A549 (cell line): ENCODE measurements around the gene GSK3B.
"Not testable (repeated sequence)": the region's sequence is repeated elsewhere in the genome, so short reads cannot be mapped to it uniquely, and the experiment has no call there.

Experiments used
- BHLHE40 ChIP-seq: IDR thresholded peaks from 2 replicates; pipeline ENCODE4 v1.6.1; 2012; ENCODE audit warnings: low read depth, low read length, inconsistent platforms
- CTCF ChIP-seq: fragments of >200 bp; sonication (Bioruptor Twin); formaldehyde crosslinking; IDR thresholded peaks from 3 replicates; pipeline ENCODE4 v1.5.1; 2016
- KDM1A ChIP-seq: fragments of 200-600 bp; sonication (generic); IDR thresholded peaks from 2 replicates; pipeline ENCODE4 v1.6.1; 2016; ENCODE audit warnings: low read depth, mild to moderate bottlenecking
- NFE2L2 ChIP-seq: fragments of 150-350 bp; conservative IDR thresholded peaks from 2 replicates; pipeline ENCODE4 v1.6.1; 2014; ENCODE audit warnings: low read length
- PHF8 ChIP-seq: fragments of 200-600 bp; sonication (generic); IDR thresholded peaks from 2 replicates; pipeline ENCODE4 v1.6.1; 2016; ENCODE audit warnings: low read depth, mild to moderate bottlenecking, antibody characterized with exemption, moderate library complexity, borderline replicate concordance
- POLR2A ChIP-seq: IDR thresholded peaks from 2 replicates; pipeline ENCODE4 v1.6.1; 2012; ENCODE audit warnings: mild to moderate bottlenecking, low read length
- SMC3 ChIP-seq: fragments of >200 bp; sonication (Bioruptor Twin); formaldehyde crosslinking; IDR thresholded peaks from 3 replicates; pipeline ENCODE4 v1.6.1; 2018; ENCODE audit warnings: inconsistent platforms
- SREBF2 ChIP-seq: fragments of 450-650 bp; IDR thresholded peaks from 2 replicates; pipeline ENCODE4 v1.6.1; 2014; ENCODE audit warnings: mild to moderate bottlenecking, moderate library complexity

GRCh38 chr3:120004008-120004498, 90.2 kb downstream of the GSK3B start:
- TF ChIP-seq POLR2A, CTCF, PHF8, NFE2L2, BHLHE40, SREBF2, KDM1A, SMC3: not testable (repeated sequence)
